ENCODE results near the gene NAXD. TPM values are rescaled to one million over a fixed set of nuclear protein-coding genes. Genes with fewer than 3 reads are reported as not detected.
"Not testable (repeated sequence)": the region's sequence is repeated elsewhere in the genome, so short reads cannot be mapped to it uniquely, and the experiment has no call there.

NAXD gene
- total RNA-seq, 2 donors from 2014 or later: 16.8 to 17.4 TPM

DNA sequence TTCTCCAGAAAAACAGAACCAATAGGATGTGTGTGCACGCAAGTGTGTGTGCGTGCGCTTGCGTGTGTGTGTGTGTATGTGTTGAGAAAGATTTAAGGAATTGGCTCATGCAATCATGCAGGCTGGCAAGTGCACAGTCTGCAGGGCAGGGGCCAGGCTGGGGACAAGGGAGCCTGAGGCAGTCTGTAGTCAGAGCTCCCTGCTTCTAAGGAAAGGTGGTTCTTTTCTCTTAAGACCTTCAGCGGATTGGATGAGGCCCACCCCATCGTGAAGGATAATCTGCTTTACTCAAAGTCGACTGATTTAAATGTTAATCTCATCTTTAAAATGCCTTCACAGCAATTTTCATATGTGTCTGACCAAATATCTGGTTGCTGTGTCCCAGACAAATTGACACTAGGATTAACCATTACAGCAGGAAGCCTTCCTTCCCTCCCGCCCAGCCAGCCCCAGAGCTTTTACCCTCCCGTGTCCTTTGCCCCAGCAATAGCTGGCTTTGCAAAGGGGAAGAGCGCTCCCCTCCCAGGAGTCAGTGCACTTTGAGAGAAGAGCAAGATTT lies 15.0 kb upstream of the NAXD start:
- no peak overlapping the region for H3K4me3 ChIP-seq
- H3K4me1 ChIP-seq: no peaks in the 10 kb centered on the region
- no peak for DNase-seq (ENCODE audit: low spot score)
- no peaks in the 10 kb centered on the region for H3K36me3 ChIP-seq
- no peaks in the 10 kb centered on the region for H3K9me3 ChIP-seq
- no peaks in the 10 kb centered on the region for H3K27me3 ChIP-seq
- TF ChIP-seq, protein P1, sequence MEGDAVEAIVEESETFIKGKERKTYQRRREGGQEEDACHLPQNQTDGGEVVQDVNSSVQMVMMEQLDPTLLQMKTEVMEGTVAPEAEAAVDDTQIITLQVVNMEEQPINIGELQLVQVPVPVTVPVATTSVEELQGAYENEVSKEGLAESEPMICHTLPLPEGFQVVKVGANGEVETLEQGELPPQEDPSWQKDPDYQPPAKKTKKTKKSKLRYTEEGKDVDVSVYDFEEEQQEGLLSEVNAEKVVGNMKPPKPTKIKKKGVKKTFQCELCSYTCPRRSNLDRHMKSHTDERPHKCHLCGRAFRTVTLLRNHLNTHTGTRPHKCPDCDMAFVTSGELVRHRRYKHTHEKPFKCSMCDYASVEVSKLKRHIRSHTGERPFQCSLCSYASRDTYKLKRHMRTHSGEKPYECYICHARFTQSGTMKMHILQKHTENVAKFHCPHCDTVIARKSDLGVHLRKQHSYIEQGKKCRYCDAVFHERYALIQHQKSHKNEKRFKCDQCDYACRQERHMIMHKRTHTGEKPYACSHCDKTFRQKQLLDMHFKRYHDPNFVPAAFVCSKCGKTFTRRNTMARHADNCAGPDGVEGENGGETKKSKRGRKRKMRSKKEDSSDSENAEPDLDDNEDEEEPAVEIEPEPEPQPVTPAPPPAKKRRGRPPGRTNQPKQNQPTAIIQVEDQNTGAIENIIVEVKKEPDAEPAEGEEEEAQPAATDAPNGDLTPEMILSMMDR (IDR thresholded peaks at IDR 0.05): no peak
- H3K27ac ChIP-seq: no peak overlapping the region

DNA sequence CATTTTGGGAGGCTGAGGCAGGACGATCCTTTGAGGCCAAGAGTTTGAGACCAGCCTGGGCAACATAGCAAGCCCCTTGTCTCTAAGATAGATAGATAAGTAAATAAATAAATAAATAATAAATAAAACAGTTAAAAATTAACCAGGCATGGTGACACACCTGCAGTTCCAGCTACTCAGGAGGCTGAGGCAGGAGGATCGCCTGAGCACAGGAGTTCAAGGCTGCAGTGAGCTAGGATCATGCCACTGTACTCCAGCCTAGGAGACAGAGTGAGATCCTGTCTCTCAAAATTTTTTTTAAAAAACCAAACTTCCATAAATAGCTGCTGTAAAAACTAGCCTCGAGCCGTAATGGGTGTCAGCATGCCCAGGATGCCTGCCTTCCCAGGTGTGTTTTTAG lies 14.4 kb upstream of the NAXD start:
- Histone ChIP-seq H3K4me1 (no peaks in the 10 kb centered on the region), H3K4me3 (no peak overlapping the region), H3K36me3 (no peaks in the 10 kb centered on the region), H3K27me3 (no peaks in the 10 kb centered on the region), H3K9me3 (no peaks in the 10 kb centered on the region), H3K27ac (no peak overlapping the region)
- DNase-seq (ENCODE audit: low spot score): no peak
- TF ChIP-seq, protein P1 (IDR thresholded peaks at IDR 0.05): no peak

DNA sequence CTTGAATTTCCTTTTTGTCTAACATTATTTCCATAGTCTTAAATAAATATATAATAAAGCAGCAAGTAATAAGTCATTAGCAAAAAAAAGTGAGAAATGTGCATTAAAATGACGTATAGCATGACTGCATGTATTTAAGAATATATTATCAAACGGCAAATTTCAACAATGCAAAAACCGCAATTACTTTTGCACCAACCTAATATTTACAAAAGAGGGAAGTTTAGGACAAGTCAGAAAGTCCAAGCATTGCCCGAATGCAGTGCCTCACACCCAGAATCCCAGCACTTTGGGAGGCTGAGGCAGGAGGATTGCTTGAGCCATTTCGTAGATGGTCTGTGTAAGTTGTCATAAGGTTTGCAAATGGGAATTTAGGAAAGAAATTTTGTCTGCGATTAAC lies 10.2 kb upstream of the NAXD start:
- Histone ChIP-seq H3K9me3 (no peaks in the 10 kb centered on the region), H3K27me3 (no peaks in the 10 kb centered on the region), H3K27ac (no peak overlapping the region), H3K36me3 (no peaks in the 10 kb centered on the region), H3K4me1 (no peaks in the 10 kb centered on the region), H3K4me3 (no peak overlapping the region)
- TF ChIP-seq, protein P1 (IDR thresholded peaks at IDR 0.05): no peak
- DNase-seq (ENCODE audit: low spot score): no peak

DNA sequence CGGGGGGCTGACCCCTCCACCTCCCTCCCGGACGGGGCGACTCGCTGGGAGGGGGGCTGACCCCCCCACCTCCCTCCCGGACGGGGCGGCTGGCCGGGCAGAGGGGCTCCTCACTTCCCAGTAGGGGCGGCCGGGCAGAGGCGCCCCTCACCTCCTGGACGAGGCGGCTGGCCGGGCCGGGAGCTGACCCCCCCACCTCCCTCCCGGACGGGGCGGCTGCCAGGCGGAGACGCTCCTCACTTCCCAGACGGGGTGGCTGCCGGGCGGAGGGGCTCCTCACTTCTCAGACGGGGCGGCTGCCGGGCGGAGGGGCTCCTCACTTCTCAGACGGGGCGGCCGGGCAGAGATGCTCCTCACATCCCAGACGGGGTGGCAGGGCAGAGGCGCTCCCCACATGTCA lies 9.1 kb upstream of the NAXD start:
- not testable (repeated sequence) for H3K4me3 ChIP-seq; H3K27ac ChIP-seq; H3K9me3 ChIP-seq; DNase-seq (ENCODE audit: low spot score); H3K27me3 ChIP-seq; H3K36me3 ChIP-seq; H3K4me1 ChIP-seq

DNA sequence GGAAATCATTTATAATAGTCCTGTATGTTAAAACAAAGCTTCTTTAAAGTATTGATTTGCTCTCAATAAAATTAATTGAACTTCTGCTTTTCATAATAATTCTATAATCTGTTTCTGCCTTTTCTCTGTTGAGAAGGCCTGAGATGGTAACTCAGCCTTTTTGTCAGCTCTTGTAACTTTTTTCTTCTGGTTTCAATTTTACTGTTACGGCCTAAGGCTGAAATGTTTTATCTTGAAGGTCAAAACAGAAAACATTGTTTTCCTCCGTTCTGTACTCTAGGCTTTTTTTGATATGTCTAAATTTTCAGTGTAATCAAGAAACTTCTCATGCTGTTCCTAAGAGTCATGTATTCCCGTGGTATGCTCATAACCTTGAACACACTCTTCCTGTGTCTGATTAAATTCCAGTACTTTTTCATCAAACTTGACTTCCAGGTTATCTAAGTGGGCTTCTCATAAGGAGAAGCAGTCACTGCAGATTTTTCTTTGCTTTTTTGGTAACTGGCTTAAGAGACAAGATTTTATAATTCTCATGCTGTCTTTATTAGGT lies 7.6 kb upstream of the NAXD start:
- no peaks in the 10 kb centered on the region for H3K9me3 ChIP-seq
- TF ChIP-seq, protein P1 (IDR thresholded peaks at IDR 0.05): no peak
- no peaks in the 10 kb centered on the region for H3K36me3 ChIP-seq
- DNase-seq (ENCODE audit: low spot score): no peak
- H3K27me3 ChIP-seq: no peaks in the 10 kb centered on the region
- H3K4me3 ChIP-seq: no peak overlapping the region
- no peaks in the 10 kb centered on the region for H3K4me1 ChIP-seq
- H3K27ac ChIP-seq: no peak overlapping the region

DNA sequence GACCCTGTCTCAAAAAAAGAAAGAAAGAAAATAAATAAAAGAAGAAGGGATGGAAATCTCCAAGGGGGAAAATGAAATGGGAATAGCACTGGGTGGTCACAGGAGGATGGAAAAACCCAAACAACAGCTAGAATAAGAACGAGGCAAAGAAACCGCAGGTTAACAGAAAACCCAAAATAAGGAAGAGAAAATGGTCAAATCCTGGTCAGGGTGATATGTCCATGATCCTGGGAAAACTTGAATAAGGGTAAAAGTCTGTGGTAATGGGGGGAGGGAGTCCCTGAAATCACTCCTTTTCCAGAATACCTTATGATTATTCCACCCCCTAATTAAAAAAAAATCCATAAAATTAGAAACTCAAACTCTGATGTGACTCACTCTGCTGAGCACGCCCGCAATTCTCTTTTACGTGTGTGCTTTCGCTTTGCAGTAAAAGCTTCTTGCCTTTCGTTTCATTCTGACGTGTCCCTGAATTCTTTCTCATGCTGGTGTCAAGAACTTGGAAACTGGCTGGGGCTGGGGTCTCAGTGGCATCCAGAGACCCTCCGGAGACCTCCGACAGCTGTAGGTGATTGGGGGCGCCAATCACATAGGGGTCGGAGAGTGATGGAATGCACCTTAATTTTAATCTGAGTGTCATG lies 4.3 kb upstream of the NAXD start:
- Histone ChIP-seq H3K36me3 (no peaks in the 10 kb centered on the region), H3K27ac (no peak overlapping the region), H3K27me3 (no peaks in the 10 kb centered on the region), H3K4me1 (peaks cover 0 to 6% of the 10 kb centered on the region in 2 donors), H3K9me3 (no peaks in the 10 kb centered on the region), H3K4me3 (no peak overlapping the region)
- TF ChIP-seq, protein P1 (IDR thresholded peaks at IDR 0.05): no peak
- no peak for DNase-seq (ENCODE audit: low spot score)

Data from right atrium auricular region (tissue), 2 donors.